UCSD-AML1 (cell line): ENCODE data around the gene PRDM16.

Experiments used
- DNase-seq: peaks from one replicate; lab custom pipeline; 2025; ENCODE audit not compliant: unreplicated experiment; lab: John Stamatoyannopoulos, UW

PRDM16 gene

DNA sequence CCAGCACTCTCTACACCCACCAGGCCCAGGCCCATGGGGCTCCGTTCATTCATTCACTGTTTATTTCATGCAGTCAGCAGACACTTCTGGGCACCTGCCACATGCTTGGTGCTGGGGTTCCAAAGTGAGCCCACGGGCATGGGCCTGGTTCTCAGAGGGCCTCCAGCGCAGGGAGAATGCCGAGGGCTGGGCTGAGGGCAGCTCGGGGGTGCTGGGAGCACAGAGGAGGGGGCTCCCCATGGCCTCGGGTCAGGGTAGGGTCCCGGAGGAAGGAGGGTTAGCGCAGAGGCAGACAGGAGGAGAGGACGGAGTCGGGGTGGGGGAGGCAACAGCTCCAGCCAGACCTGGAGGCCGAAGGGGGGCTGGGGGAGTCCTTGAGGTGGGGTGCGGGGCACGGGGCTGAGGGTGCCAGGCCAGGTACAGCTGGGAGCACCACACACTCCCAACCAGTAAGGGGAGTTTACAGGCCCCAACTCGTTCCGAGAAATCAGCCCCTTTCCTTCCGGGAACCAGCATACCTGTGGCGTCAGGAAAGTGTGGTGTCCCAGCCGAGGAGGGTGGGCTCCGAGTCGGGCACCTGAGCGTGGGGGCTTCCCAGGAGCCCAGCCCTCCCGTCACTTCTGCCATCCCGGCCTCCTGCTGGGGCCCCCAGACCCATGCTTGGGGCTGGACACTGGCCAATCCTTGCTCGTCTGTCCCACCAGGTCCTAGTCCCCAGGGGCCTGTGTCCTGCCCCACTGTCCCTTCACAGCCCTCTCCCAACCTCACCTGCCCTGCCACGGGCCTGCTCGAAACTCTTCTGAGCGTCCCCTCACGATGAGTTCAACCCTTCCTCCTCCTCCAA lies 396.3 kb downstream of the PRDM16 start:
- DNase-seq: no peak

DNA sequence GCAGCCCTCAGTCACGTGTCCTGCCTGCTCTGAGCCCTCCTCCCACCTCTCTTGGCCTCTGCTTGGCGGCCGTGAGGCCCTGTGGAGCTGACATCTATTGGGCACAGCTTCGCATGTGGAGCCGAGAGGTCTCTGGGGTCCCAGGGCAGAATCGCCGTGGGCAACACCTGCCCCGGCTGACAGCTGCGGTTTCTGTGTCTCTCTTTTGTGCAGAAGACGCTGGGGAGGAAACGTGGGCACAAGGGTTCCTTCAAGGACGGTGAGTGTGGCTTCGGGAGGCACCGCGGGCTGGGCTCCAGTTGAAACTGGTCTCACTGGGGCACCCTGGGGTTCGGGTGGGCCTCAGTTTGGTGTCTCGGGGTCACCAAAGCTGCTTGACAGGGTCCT lies 396.9 kb downstream of the PRDM16 start:
- no peak for DNase-seq

DNA sequence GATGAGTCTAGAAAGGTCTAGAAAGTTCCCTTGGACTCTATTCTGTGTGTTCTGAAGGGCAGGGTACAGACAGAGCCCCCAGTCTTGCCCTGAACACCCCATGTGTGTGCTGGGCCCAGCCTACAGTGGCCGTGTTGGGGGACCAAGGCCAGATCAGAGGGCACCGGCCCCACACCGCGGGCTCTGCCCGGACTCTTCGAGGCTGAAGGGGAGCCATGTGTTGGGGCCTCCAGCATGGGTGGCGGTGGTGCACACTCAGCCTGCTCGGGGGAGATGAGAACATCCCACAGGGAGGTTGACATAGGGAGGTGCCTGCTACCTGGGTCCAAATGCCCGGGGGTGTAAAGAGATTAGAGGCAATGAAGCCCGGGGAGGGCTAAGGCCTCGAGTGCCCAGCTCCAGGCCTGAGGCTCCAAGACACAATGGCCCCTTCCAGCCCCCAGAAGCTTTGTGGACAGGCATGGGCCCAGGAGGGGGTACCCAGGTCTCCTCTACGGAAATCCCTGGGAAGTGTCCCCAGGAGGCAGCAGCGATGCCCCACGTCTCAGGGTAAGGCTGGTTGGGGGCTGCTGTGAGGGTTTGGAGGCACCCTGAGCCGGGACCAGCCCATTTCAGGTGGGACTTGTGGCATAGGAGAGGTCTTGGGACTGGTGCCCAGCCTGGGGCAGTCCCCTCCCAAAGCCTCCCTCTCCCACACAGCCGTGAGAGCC lies 397.5 kb downstream of the PRDM16 start:
- no peak for DNase-seq

DNA sequence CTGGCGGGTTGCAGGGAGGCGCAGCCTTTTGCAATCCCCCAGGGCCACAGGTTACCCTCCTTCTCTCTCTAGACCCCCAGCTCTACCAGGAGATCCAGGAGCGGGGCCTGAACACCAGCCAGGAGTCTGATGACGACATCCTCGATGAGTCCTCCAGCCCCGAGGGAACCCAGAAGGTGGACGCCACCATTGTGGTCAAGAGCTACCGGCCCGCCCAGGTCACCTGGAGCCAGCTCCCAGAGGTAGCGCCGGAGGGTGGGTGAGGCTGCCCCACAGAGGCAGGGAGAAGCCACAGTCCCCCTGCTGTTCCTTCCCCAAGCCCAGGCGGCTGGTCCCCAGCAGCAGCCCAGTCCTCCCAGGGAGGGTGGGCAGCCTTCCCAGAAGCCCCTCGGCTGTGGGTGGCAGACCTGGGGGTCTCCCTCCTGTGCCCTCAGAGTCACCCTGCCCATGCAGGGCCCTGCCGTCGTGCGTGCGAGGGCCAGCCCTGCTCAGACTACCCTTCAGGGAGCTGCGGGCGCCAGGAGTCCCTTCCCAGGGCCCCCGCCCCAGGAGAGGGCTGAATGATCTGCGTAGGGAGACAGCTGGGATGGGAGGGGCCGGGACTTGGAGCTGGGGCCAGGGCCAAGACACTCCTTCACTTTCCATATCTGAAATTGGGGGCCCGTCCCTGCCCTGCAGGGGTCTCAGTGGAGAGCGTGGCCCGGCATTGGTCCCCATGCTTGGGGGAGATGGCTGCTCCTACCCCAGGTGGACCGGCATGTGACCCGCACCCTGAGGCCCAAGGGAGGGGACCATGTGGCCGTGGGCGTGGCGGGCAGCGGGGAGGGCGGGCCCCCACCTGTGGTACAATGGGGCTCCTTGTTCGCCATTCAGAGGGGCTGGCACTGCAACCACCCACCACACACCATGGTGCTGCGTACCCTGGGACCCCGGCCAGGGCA lies 398.4 kb downstream of the PRDM16 start:
- DNase-seq: no peak

DNA sequence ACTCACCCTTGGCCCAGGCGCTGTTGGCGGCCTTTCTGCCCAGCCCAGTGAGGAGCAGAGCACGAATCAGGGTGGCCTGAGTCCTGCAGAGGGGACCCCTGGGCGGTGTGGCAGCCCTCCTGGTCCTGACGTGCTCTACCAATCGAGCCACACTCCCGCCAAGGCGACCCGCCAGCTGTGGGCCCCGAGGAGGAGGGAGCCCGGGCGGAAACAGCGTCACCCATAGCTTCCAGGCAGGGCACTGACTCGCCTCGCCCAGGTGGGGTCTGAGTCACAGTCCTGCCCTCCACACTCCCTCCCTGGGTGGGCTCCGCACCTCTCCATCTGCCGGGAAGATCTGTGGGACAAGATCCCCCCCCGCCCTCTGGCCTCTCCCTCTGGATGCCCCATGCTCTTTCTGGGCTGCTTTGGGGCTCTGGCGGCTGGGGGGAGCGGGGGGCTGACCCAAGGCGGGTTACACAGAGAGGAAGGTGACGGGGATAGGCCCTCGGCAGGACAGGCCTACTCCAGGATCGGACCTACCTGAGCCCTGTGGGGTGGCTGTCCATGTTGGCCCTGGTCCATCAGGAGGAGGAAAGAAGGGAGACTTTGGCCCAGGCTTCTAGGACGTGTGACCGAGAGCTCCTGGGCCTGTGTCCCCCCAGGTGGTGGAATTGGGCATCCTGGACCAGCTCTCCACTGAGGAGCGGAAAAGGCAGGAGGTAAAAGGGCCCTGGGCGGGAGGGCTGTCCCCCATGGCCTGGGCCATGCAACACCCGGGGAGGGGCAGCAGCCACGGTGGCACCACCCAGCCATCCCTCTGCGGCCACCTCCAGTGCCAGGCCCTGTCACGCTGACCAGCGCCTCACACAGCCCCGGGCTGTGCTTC lies 399.5 kb downstream of the PRDM16 start:
- DNase-seq: no peak

DNA sequence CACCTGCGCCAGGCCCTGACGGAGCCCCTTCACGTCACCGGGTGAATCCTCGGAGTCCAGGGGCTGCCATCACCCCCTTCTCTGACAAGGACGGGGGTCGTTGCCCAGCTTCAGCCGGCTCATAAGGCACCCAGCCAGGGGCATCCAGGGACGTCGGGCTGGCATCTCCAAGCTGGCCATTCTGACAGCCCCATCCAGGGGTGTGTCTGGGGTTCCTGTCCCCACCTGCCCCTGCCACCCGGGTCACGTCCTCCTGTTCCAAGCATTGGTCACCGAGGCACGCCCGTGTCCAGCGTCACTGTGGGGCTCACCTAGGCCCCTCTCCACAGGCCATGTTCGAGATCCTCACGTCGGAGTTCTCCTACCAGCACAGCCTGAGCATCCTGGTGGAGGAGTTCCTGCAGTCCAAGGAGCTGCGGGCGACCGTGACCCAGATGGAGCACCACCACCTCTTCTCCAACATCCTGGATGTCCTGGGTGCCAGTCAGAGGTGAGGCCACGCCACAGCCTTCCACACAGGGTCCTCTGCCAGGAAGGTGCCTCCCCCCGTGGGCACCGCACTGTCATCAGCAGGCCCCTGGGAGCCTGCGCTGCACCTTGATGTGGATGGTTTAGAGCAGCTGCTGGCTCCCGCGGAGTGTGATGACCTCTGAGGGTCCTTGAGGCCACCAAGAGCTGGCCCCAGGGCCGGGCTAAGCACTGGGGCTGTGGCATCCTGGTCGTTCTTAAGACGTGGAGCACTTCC lies 400.3 kb downstream of the PRDM16 start:
- no peak for DNase-seq

DNA sequence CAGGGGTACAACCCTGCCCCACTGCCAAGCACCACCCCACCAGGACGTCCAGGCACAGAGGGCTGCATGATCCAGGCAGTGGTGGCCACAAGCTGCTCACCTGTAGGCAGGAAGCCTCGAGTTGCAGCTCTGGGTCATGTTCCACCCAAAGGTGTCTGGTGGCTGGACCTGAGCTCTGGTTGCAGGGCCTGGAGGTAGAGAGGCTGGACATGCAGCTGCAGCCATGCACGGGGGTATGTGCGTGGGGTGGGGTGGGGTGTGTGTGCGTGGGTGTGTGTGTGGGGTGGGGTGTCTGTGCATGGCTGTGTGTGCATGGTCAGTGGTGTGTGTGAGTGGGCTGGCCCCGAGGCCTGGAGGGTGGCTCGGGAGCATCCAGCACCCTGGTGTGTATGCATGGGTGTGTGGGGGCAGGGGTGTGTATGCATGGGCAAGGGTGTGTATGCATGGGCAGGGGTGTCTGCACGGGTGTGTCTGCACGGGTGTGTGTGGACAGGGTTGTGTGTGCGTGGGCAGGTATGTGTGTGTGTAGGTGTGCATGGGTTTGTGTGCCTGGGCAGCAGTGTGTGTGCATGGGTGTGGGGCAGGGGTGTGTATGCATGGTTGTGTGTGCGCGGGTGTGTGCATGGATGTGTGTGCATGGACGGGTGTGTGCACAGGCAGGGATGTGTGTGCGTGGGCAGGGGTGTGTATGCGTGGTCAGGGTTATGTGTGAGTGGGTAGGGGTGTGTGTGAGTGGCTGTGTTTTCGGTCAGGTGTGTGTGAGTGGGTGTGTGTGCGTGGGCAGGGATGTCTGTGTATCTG lies 401.0 kb downstream of the PRDM16 start:
- DNase-seq: no peak

DNA sequence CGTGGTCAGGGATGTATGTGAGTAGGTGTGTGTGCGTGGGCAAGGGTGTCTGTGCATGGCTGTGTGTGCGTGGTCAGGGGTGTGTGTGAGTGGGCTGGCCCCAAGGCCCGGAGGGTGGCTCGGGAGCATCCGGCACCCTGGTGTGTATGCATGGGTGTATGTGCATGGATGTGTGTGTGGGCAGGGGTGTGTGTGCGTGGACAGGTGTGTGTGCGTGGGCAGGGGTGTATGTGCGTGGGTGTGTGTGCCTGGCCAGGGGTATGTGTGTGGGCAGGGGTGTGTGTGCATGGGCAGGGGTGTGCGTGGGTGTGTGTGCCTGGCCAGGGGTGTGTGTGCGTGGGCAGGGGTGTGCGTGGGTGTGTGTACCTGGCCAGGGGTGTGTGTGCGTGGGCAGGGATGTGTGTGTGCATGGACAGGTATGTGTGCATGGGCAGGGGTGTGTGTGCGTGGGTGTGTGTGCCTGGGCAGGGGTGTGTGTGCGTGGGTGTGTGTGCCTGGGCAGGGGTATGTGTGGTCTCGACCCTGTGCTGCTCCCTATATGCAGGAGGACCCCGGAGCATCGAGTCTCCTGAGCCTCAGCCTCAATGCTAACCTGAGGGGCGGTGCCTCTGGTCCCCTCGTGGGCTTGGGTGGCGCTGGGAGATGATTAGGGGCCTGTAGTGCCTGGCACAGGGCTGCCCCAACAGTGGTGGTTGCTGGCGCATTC lies 401.8 kb downstream of the PRDM16 start:
- no peak for DNase-seq

DNA sequence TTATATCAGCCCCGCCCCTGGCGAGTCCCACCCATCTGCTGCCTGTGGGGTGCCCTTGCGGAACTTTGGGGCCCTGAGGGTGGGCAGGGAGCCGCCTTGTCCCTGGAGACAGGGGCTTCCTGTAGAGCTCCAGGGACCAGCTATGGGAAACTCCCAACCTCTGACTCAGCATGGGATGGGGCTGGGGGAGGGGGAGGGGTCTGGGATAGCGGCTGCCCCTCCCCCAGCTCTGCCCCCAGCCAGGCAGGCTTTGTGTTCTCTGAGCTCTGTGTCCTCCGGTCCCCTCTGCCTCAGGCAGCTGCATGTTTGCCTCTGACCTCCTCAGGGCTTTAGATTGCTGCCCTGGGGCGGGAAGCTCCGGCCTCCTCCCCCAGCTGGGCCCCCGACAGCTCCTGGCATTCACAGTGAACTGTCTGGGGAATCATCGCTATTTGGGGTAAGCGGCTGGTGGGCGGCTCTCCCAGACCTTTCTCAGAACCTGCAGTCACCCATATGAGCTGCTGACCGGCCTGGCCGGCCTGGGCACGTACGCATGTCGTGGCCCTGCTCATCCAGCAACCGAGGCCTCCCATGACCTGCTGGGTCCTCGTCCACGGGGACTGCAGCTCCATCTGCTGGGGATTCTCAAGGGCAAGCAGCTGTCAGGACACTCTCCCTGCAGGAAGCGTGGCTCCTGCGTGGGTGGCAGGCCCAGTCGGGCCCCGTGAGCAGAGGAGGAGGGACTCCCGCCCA lies 402.5 kb downstream of the PRDM16 start:
- peak; percentile 33 for DNase-seq

DNA sequence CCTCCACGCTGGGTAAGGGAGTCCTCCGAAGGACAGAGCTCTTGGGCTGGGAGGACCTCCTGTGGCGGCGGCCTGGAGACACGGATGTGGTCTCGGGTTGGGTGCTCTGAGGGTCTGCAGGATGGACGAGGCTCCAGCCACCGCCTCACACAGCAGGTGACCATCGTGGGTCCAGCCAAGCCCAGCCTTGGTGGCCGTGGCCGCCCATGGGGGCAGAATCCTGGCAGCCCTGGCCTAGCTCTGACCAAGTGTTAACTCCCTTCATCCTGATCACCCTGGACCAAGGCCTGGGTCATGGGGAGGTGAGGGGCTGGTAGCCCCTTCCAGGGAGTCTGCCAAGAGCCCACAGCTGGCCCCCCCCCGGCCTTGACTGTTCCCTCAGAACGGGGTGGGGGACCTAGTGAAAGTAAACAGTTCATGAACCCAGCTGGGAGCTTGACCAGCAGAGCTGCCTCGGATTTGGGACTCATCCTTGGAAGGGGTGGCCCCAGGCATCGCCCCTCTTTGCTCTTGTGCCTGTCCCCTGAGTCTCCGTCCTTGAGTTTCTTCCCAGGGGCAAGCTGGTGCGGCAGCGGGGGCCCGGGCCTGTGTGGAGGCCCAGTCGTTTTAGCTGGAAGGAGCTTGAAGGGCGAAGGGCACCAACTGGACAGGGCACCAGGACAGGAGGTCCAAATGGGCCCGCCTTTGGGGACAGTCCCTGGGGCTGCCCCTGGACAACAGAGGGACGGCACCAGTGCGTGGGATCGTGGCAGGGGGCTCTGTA lies 403.3 kb downstream of the PRDM16 start:
- DNase-seq: no peak

DNA sequence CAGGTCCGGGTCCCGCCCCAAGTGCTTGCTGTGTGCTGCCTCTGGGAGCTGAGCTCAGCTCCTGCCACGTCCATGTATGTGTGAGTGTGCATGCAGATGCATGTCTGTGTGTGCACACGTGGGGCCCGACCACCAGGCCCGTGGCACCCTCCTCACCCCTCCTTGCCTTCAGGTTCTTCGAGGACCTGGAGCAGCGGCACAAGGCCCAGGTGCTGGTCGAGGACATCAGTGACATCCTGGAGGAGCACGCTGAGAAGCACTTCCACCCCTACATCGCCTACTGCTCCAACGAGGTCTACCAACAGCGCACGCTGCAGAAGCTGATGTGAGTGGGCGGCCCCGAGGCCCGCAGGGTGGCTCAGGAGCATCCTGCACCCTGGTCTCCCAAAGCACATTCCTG lies 403.9 kb downstream of the PRDM16 start:
- DNase-seq: no peak

DNA sequence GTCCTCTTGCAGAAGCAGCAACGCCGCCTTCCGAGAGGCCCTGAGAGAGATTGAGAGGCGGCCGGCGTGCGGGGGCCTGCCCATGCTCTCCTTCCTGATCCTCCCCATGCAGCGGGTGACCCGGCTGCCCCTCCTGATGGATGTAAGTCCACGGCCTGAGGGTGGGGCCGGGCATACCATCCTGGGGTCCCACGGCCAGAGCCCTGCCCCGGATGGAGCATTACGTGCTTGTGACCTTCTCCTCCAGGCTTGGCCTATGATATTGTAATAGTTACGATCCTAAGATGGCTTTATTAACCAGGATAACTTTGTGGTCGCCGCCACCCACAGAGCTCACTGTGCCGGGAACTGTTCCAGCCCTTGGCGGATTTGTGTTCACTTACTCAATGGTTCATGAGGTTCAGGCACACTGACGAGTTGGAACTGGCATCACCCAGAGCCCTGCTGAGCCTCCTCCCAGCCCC lies 404.4 kb downstream of the PRDM16 start:
- DNase-seq: no peak

DNA sequence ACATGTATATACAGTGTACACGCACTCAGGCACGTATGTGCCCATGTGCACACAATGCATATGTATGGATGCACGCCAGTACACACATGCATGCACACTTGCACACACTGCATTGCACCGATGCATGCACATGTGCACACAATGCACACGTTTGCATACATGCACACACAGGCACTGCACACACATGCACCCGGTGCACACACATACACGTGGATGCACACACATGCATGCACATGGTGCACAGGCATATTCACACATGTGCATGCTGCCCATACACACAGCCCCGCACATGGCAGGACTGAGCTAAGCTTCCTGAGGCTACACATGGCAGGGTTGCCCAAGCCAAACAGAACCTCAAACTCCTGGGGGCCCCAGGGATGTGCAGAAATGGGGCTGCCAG lies 405.0 kb downstream of the PRDM16 start:
- no peak for DNase-seq

DNA sequence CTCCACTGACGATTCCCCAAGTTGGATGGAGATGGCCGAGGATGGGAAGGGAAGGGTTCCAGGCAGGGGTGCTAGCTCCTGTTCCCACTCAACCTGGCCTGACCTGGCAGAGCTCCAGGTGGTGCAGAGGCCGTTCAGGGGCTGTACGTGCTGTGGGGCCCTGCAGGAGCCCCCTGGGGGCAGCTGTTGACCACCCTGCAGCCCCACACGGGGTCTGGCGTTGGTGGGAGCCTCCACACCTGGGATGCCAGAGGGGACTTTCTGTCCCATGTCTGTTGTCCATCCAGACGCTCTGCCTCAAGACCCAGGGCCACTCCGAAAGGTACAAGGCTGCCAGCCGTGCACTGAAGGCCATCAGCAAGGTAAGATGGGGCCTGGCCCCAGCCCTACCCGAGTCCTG lies 405.4 kb downstream of the PRDM16 start:
- no peak for DNase-seq

DNA sequence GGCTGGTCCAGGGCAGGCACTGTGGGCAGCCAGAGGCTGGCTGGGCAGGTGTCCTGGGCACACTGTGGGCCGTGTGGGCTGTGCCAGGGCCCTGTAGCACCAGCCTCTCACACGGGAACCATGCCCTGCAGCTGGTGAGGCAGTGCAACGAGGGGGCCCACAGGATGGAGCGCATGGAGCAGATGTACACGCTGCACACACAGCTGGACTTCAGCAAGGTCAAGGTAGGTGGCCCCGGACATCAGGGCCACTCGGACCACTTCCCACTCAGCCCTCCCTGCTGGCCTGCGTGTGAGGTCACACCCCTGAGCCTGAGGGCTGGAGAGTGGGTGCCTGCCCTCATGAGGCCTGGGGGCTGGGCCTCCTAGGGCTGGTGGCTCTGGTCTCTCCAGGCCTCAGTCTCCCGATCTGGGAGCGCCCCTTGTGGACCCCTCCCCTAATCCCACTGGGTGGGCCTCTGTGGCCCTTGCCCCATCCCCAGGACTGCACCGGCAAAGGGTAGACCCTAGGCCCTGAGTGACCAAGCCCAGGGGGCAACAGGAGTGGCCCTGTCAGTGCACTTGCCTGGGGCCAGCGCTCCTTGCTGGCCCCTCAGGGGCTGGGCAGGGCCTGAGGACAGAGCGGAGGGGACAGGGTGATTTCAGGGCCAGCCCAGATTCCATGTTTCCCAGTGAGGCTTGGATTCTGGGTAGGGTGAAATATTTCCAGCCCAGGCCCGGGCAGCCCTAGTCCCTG lies 407.0 kb downstream of the PRDM16 start:
- no peak for DNase-seq

DNA sequence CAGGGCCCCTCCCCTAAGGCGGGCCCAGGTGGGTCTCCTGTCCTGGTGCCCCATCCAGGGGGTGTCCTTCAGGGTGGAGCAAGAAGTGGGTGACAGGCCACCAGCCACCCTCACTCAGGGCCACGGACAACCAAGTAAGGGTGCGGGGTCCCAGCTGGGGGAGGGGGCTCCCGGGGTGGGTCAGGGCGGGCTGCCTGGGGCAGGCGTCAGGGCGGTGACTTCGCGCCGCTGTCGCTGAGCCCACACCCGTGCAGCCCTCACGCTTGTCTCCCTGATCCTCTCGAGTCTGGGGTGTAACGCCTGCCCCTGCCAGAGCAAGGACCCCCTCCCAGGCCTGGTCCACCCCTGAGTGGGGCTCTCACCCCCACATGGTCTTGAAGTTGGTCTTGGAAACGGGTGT lies 407.7 kb downstream of the PRDM16 start:
- DNase-seq: no peak
